Suprapubic skin (tissue), 3 donors: ENCODE results near the gene EME2.

Experiments used
- CTCF ChIP-seq, 2 donors: fragments of 200-600 bp in 1 of 2; fragments of 450-650 bp in 1 of 2; sonication (generic) in 1 of 2; IDR thresholded peaks; one replicate each; pipeline ENCODE4 v1.5.1; 2016 to 2019; ENCODE audit warnings: antibody characterized with exemption in 2 of 2, mild to moderate bottlenecking in 1 of 2, moderate library complexity in 1 of 2
- POLR2A ChIP-seq, 2 donors: fragments of 450-650 bp; IDR thresholded peaks; one replicate each; pipeline ENCODE4 v1.6.1; 2017; ENCODE audit warnings: antibody characterized with exemption in 2 of 2, mild to moderate bottlenecking in 2 of 2, moderate library complexity in 2 of 2

GRCh38 chr16:1820096-1820945 is 47.7 kb downstream of the EME2 start:
- TF ChIP-seq CTCF (IDR thresholded peaks at IDR 0.05) (no peak), POLR2A (IDR thresholded peaks at IDR 0.05) (no peak)
